ENCODE measurements around the gene MAP2K7.
A peak's percentile ranks its signal among the peaks of the same experiment; 100 is the strongest.
"Not testable (repeated sequence)": the region's sequence is repeated elsewhere in the genome, so short reads cannot be mapped to it uniquely, and the experiment has no call there.

The MAP2K7 gene

GRCh38 chr19:7903244-7904073 is at the start of gene MAP2K7:
MAP2K7 (plus strand) TSS chr19:7903877; CDS start chr19:7903945, 68 bp downstream.
- DNase-seq: peak; percentile 94

- DNase-seq: no peak
These were observed 48.1 kb upstream of the MAP2K7 start for GRCh38 chr19:7855426-7856108.

- no peak for DNase-seq
These were observed 47.5 kb upstream of the MAP2K7 start for GRCh38 chr19:7856109-7856591.

GRCh38 chr19:7856679-7857663 is 46.7 kb upstream of the MAP2K7 start:
- DNase-seq: no peak

- no peak for DNase-seq
These were observed 46.0 kb upstream of the MAP2K7 start for GRCh38 chr19:7857727-7858108.

- no peak for DNase-seq
These were observed 45.4 kb upstream of the MAP2K7 start for GRCh38 chr19:7858109-7858770.

- DNase-seq: not testable (repeated sequence)
These were observed 44.6 kb upstream of the MAP2K7 start for GRCh38 chr19:7859087-7859486.

- DNase-seq: no peak
These were observed 43.6 kb upstream of the MAP2K7 start for GRCh38 chr19:7859831-7860713.

GRCh38 chr19:7860714-7861618 is 42.7 kb upstream of the MAP2K7 start:
- no peak for DNase-seq

- no peak for DNase-seq
These were observed 41.9 kb upstream of the MAP2K7 start for GRCh38 chr19:7861619-7862412.

- no peak for DNase-seq
These were observed 41.2 kb upstream of the MAP2K7 start for GRCh38 chr19:7862413-7862951.

GRCh38 chr19:7863157-7863970 is 40.3 kb upstream of the MAP2K7 start:
- DNase-seq: no peak

- DNase-seq: no peak
These were observed 39.5 kb upstream of the MAP2K7 start for GRCh38 chr19:7863971-7864689.

- DNase-seq: no peak
These were observed 39.0 kb upstream of the MAP2K7 start for GRCh38 chr19:7864690-7865074.

GRCh38 chr19:7865262-7865911 is 38.3 kb upstream of the MAP2K7 start:
- DNase-seq: no peak

GRCh38 chr19:7866399-7867091 is 37.1 kb upstream of the MAP2K7 start:
- no peak for DNase-seq
